A549 (cell line): ENCODE measurements around the gene TGM3. TPM values are rescaled to one million over a fixed set of nuclear protein-coding genes. Genes with fewer than 3 reads are reported as not detected.
A peak's percentile ranks its signal among the peaks of the same experiment; 100 is the strongest.

Source experiments
- ATAC-seq, 2 experiments: fragments of 200-7000 bp in 1 of 2; fragments of >200 bp in 1 of 2; cut with Nextera tagmentation in 1 of 2; cut with Tn5 transposase in 1 of 2; 3 replicates each; pipeline versions ENCODE4 v1.8.0 to v1.9.1; 2018 to 2020; ENCODE audit warnings: mild to moderate bottlenecking in 1 of 2, moderate library complexity in 1 of 2
- CTCF ChIA-PET: fragments of 300-600 bp; sonication (Branson Sonifier 250); formaldehyde crosslinking; extraction: SDS; loops from one replicate; lab custom pipeline; 2021; ENCODE audit warnings: antibody characterized with exemption, inconsistent platforms; lab: Yijun Ruan, JAX
- POLR2A ChIA-PET: fragments of 350-600 bp; formaldehyde crosslinking; extraction: SDS; loops from one replicate; lab custom pipeline; 2021; ENCODE audit warnings: antibody characterized with exemption, inconsistent platforms; lab: Yijun Ruan, JAX
- DNase-seq, 2 experiments: peaks; one replicate each; pipeline versions ENCODE4 v3.0.0 to v3.0.0-alpha.2; 2011 to 2016; ENCODE audit warnings: low read depth in 1 of 2, low spot score in 1 of 2
- FAIRE-seq: peaks from 2 replicates; lab custom pipeline; 2011; peaks lifted over from hg19 to GRCh38; lab: Jason Lieb, UNC
- H3K27ac ChIP-seq, 2 experiments: fragments of >200 bp; sonication (Bioruptor Twin); formaldehyde crosslinking; 3 replicates each; pipeline ENCODE4 v1.5.1; 2016 to 2017
- H3K4me1 ChIP-seq: fragments of >200 bp; sonication (Bioruptor Twin); formaldehyde crosslinking; 3 replicates; pipeline ENCODE4 v1.6.1; 2016
- H3K4me2 ChIP-seq: fragments of >200 bp; sonication (Bioruptor Twin); formaldehyde crosslinking; 3 replicates; pipeline ENCODE4 v1.6.1; 2016
- H3K4me3 ChIP-seq: fragments of >200 bp; sonication (Bioruptor Twin); formaldehyde crosslinking; 3 replicates; pipeline ENCODE4 v1.5.1; 2016
- H3K9me3 ChIP-seq: fragments of >200 bp; sonication (Bioruptor Twin); formaldehyde crosslinking; 3 replicates; pipeline ENCODE4 v1.6.1; 2016
- CBX2 ChIP-seq: fragments of 200-600 bp; sonication (generic); IDR thresholded peaks from 2 replicates; pipeline ENCODE4 v1.6.1; 2016; ENCODE audit warnings: low read depth, mild to moderate bottlenecking, borderline replicate concordance
- CHD4 ChIP-seq: fragments of 200-600 bp; sonication (generic); IDR thresholded peaks from 2 replicates; pipeline ENCODE4 v1.6.1; 2016; ENCODE audit warnings: antibody characterized with exemption, mild to moderate bottlenecking, borderline replicate concordance
- ELK1 ChIP-seq: fragments of 150-350 bp; IDR thresholded peaks from 2 replicates; pipeline ENCODE4 v1.6.1; 2014; ENCODE audit warnings: low read depth, mild to moderate bottlenecking, low read length
- ESRRA ChIP-seq: fragments of 150-350 bp; IDR thresholded peaks from 2 replicates; pipeline ENCODE4 v1.6.1; 2014; ENCODE audit warnings: mild to moderate bottlenecking, low read length, borderline replicate concordance
- FOXS1 ChIP-seq: fragments of 250-450 bp; sonication (Bioruptor Pico); IDR thresholded peaks from 2 replicates; pipeline ENCODE4 v1.5.0; 2020; ENCODE audit warnings: mild to moderate bottlenecking, moderate library complexity
- GATA3 ChIP-seq: IDR thresholded peaks from 2 replicates; pipeline ENCODE4 v1.6.1; 2012; ENCODE audit warnings: borderline replicate concordance
- HDAC2 ChIP-seq: fragments of 200-600 bp; sonication (generic); IDR thresholded peaks from 2 replicates; pipeline ENCODE4 v1.6.1; 2016
- HMGXB4 ChIP-seq: fragments of 250-450 bp; sonication (Bioruptor Pico); IDR thresholded peaks from 2 replicates; pipeline ENCODE4 v1.5.0; 2021; ENCODE audit warnings: mild to moderate bottlenecking, moderate library complexity, borderline replicate concordance
- HOXB13 ChIP-seq: fragments of 250-450 bp; sonication (Bioruptor Pico); IDR thresholded peaks from 2 replicates; pipeline ENCODE4 v1.5.0; 2020; ENCODE audit warnings: low read depth, mild to moderate bottlenecking, moderate library complexity
- KDM1A ChIP-seq: fragments of 200-600 bp; sonication (generic); IDR thresholded peaks from 2 replicates; pipeline ENCODE4 v1.6.1; 2016; ENCODE audit warnings: low read depth, mild to moderate bottlenecking
- MAFK ChIP-seq: fragments of 450-650 bp; IDR thresholded peaks from 2 replicates; pipeline ENCODE4 v1.6.1; 2014; ENCODE audit not compliant: partially characterized antibody
- MYC ChIP-seq: IDR thresholded peaks from 2 replicates; pipeline ENCODE4 v1.6.1; 2012; ENCODE audit warnings: mild to moderate bottlenecking, inconsistent platforms, low read length, improper control_type of control experiment, borderline replicate concordance
- PHF8 ChIP-seq: fragments of 200-600 bp; sonication (generic); IDR thresholded peaks from 2 replicates; pipeline ENCODE4 v1.6.1; 2016; ENCODE audit warnings: low read depth, mild to moderate bottlenecking, antibody characterized with exemption, moderate library complexity, borderline replicate concordance
- RARB ChIP-seq: fragments of 250-450 bp; sonication (Bioruptor Pico); IDR thresholded peaks from 2 replicates; pipeline ENCODE4 v1.8.0; 2021; ENCODE audit warnings: mild to moderate bottlenecking, moderate library complexity
- RCOR1 ChIP-seq: fragments of 150-350 bp; IDR thresholded peaks from 2 replicates; pipeline ENCODE4 v1.6.1; 2014; ENCODE audit warnings: antibody characterized with exemption, low read length, low read depth
- RNF2 ChIP-seq: fragments of 200-600 bp; sonication (generic); IDR thresholded peaks from 2 replicates; pipeline ENCODE4 v1.6.1; 2016; ENCODE audit warnings: low read depth, mild to moderate bottlenecking, antibody characterized with exemption, moderate library complexity, borderline replicate concordance
- USF2 ChIP-seq: fragments of 450-650 bp; IDR thresholded peaks from 2 replicates; pipeline ENCODE4 v1.6.1; 2014; ENCODE audit warnings: antibody characterized with exemption
- ZNF302 ChIP-seq: fragments of 250-450 bp; sonication (Bioruptor Pico); IDR thresholded peaks from 2 replicates; pipeline ENCODE4 v1.9.0; 2021; ENCODE audit warnings: inconsistent platforms, mild to moderate bottlenecking, moderate library complexity
- WGBS: methylation state at CpG from one replicate; pipeline ENCODE4 v1.1.6; 2017; ENCODE audit errors: missing lambda C conversion rate; 5-methylcytosine and 5-hydroxymethylcytosine counted together
- polyA plus RNA-seq, 4 experiments: library from polyadenylated mRNA; depleted of rRNA in 3 of 4; stranded (reverse); fragments of >200 nt; fragmentation: RNase III in 1 of 4; extraction: RNeasy Plus Mini Kit Qiagen cat#74134 plus additional on column Dnase treatment in 1 of 4; gene quantifications; 2 replicates in 3 of 4; 3 replicates in 1 of 4; pipeline ENCODE4 v1.2.3, GENCODE V29; 2011 to 2017

Gene TGM3
- polyA plus RNA-seq, 2 of the 4 experiments (the other 2 are of a cell fraction) = 0.03 to 0.14 TPM

DNA sequence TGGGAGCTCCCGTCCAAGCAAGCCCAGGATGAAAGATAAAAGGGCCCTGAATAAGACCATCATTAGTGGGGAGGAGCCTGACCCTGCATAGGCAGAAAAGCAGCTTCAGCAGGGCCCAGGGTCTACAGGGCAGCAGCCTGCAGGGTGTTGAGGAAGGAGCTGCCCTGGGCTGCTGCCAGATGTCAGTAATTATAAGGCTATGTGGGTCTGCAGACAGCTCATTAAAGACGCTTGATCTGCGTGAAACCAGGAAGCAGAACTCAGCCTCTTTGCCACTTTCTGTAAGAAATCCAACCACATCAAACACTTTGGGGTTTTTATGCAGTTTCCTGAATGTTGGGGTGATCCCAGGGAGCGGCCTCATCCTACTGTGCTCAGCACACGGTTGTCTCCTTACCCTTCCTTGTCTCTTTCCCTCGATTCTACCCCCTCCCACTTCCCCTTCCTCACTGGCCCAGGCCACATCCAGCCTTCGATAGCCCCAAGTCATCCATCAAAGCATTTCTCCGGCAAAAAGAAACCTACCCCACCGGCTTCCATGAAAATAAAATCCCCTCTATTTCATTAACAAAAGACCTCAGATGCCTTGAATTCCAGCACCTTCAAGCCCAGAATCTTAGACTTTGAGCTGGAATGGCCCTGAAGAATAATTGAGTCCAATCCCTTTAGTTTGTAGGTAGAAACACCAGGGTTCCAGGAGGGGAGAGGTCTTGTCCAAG lies 83.9 kb downstream of the TGM3 start:
- ATAC-seq (peak in 1 of 2 experiments; percentile 28; a peak in 1 of 6 replicates), DNase-seq (no peak), FAIRE-seq (no peak)
- no peak overlapping the region for H3K27ac ChIP-seq
- H3K4me3 ChIP-seq = no peak overlapping the region
- ChIA-PET CTCF (interaction anchor here (0.6 to 1.3 kb wide), 3 partner anchors 10 to 484 kb away, joined by 3 to 5 read pairs (median 3); no protein-coding TSS in a partner anchor), POLR2A (no interaction called here)
- no peak overlapping the region for H3K4me2 ChIP-seq
- no peaks in the 10 kb centered on the region for H3K4me1 ChIP-seq
- WGBS = 55% methylated on average over 9 of the region's 9 CpGs
- TF ChIP-seq RNF2 = no peak
- no peaks in the 10 kb centered on the region for H3K9me3 ChIP-seq

- no peak within 1 kb of the TSS for H3K4me3 ChIP-seq
- CTCF ChIA-PET = interaction anchor here (1.6 to 2.2 kb wide), 2 partner anchors 71 to 74 kb away, joined by 5 to 8 read pairs; no protein-coding TSS in a partner anchor
- FAIRE-seq = no peak
- no peaks in the 10 kb centered on the region for H3K9me3 ChIP-seq
- TF ChIP-seq PHF8 = no peak
- TF ChIP-seq USF2 = no peak
- no peak for TF ChIP-seq HMGXB4 (CRISPR knock-in tag)
- TF ChIP-seq RARB (CRISPR knock-in tag) = no peak
- no peak for TF ChIP-seq KDM1A
- no peak for TF ChIP-seq ESRRA
- no peak for TF ChIP-seq FOXS1 (CRISPR knock-in tag)
- no peak for TF ChIP-seq MAFK
- no peak for TF ChIP-seq MYC
- TF ChIP-seq ELK1 = no peak
- no peak for TF ChIP-seq RCOR1
- TF ChIP-seq CBX2 = no peak
- no peak for TF ChIP-seq GATA3
- no peak for TF ChIP-seq HOXB13 (CRISPR knock-in tag)
- no peak for TF ChIP-seq HDAC2
- TF ChIP-seq ZNF302 (CRISPR knock-in tag) = no peak
- TF ChIP-seq, all 56 proteins: peak for 0
- DNase-seq (no peak), ATAC-seq (no peak)
- 78% methylated on average over 10 of the region's 10 CpGs for WGBS
- Histone ChIP-seq H3K4me2 (no peak within 1 kb of the TSS), H3K4me1 (no peaks in the 10 kb centered on the region), H3K27ac (no peak within 1 kb of the TSS)
- POLR2A ChIA-PET = no interaction called here
These were observed 84.8 kb downstream of the TGM3 start, which contains the start of gene TGM6 for GRCh38 chr20:2380601-2381000. Gene TGM6 (plus strand): TSS chr20:2380901. CDS start chr20:2380969, 68 bp downstream.

DNA sequence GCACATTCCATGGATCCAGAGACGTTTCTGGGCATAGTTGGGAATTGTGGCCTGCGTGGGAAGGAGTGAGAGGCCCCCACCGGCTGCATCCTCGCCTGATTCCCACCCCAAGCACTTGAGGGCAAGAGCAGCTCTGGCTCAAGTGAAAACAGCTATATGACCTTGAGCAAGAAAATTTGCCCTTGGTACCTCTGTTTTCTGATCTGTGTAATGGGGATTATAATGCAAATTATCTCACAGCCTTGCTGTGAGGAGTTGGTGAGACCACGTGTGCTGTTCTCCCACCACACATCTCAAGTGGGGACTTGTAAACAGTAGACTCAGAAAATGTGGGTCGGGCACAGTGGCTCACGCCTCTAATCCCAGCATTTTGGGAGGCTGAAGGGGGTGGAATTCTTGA lies 85.5 kb downstream of the TGM3 start:
- DNase-seq (no peak), FAIRE-seq (no peak), ATAC-seq (no peak)
- ChIA-PET CTCF (interaction anchor here (1.6 to 8.2 kb wide), 4 partner anchors 23 to 173 kb away, joined by 5 to 51 read pairs (median 22); no protein-coding TSS in a partner anchor), POLR2A (no interaction called here)
- no peak overlapping the region for H3K27ac ChIP-seq
- H3K9me3 ChIP-seq = peaks cover 4% of the 10 kb centered on the region; the same call in 1 of the 3 replicates
- peak; percentile 50; the same call in 1 of the 2 replicates for TF ChIP-seq ESRRA
- no peak for TF ChIP-seq HOXB13 (CRISPR knock-in tag)
- no peak for TF ChIP-seq CHD4
- no peak for TF ChIP-seq CBX2
- 41% methylated on average over 7 of the region's 7 CpGs for WGBS
- no peak overlapping the region for H3K4me2 ChIP-seq
- H3K4me3 ChIP-seq = no peak overlapping the region
- no peaks in the 10 kb centered on the region for H3K4me1 ChIP-seq
